HTERT RPE-1 (cell line): Measurements from ENCODE around the gene NDUFV3.
"Not testable (repeated sequence)": the region's sequence is repeated elsewhere in the genome, so short reads cannot be mapped to it uniquely, and the experiment has no call there.

Experiments
- in situ Hi-C: fragments of 300-500 bp; cut with MboI; formaldehyde crosslinking; loops from 4 replicates; pipeline ENCODE4 v1.14.3; 2020; ENCODE audit warnings: low sequenced_read_pairs

NDUFV3 gene

GRCh38 chr21:42883921-42884320, 9.2 kb upstream of the NDUFV3 start:
- in situ Hi-C loops = no loop called here

- in situ Hi-C loops = no loop called here
Measured at GRCh38 chr21:42887326-42887725, 5.8 kb upstream of the NDUFV3 start.

DNA sequence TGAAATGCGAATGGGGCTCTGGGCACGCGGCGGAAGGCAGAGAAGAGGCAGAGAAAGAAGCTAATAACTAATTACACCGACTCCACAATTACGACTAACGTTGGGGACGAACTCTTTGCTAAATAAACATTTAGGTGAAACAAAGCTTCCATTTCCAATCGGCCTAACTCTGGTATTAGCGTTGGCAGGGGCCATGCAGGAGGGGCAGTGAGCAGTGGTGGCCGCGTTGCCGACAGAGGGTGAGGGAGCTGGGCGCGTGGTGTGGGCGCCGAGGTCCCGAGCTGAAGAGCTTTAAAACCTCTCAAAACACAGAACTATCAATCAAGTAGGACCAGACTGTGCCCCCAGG, 553 bp upstream of the NDUFV3 start:
- in situ Hi-C loops = no loop called here

GRCh38 chr21:42900446-42900845, 7.3 kb downstream of the NDUFV3 start:
- in situ Hi-C loops = no loop called here

DNA sequence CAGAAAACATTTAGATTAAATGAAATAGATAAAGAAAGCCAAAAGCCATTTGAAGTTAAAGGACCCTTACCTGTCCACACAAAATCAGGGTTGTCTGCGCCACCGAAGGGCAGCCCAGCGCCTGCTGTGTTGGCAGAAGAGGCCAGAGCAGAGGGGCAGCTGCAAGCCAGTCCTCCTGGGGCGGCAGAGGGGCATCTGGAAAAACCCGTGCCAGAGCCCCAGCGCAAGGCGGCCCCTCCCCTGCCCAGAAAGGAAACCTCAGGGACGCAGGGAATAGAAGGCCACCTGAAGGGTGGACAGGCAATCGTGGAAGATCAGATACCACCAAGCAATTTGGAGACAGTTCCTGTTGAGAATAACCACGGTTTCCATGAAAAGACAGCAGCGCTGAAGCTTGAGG, 10.7 kb downstream of the NDUFV3 start:
- in situ Hi-C loops = no loop called here

GRCh38 chr21:42905195-42905594, 12.1 kb downstream of the NDUFV3 start:
- in situ Hi-C loops = no loop called here

DNA sequence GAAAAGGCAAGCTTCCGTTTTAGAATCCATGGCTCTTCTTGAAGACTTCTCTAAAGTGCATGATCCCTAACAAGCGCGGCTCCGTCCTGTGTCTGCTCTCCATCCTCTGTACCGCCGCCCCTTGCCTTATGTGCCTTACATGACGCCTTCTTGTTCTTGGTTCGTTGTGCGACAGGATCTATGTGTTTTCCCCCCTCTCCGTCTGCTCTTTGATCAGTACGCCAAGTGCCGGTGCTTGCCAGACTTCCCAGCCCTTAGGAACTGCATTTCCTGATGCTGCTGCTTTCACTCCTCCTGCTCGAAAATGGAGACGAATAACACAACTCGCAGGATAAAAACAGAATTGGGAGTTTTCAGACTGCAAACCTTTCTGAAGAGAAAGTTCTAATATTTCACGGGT, 13.1 kb downstream of the NDUFV3 start:
- in situ Hi-C loops = no loop called here

GRCh38 chr21:42908484-42908883, 15.4 kb downstream of the NDUFV3 start:
- in situ Hi-C loops = not testable (repeated sequence)

GRCh38 chr21:42911920-42912319, 18.8 kb downstream of the NDUFV3 start:
- in situ Hi-C loops = not testable (repeated sequence)

DNA sequence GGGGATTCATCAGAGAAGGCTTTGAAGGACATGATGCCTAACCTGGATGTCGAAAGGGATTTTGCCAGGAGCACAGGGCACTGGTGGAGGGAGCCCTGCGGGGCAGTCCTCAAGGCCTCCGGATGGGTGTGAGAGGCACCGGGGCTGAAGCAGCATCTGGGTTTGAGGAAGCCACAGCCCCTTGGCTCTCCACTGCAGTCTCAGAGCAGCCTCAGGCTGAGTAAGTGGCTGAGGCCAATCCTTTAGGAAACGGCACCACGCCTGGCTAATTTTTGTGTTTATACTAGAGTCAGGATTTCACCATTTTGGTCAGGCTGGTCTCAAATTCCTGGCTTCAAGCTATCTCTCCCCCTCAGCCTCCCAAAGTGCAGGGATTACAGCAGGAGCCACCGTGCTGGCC, 20.4 kb downstream of the NDUFV3 start:
- in situ Hi-C loops = no loop called here

- in situ Hi-C loops = no loop called here
Measured at GRCh38 chr21:42918291-42918690, 25.2 kb downstream of the NDUFV3 start.

GRCh38 chr21:42921927-42922326, 28.8 kb downstream of the NDUFV3 start:
- in situ Hi-C loops = no loop called here

GRCh38 chr21:42922918-42923317, 29.8 kb downstream of the NDUFV3 start:
- in situ Hi-C loops = no loop called here

DNA sequence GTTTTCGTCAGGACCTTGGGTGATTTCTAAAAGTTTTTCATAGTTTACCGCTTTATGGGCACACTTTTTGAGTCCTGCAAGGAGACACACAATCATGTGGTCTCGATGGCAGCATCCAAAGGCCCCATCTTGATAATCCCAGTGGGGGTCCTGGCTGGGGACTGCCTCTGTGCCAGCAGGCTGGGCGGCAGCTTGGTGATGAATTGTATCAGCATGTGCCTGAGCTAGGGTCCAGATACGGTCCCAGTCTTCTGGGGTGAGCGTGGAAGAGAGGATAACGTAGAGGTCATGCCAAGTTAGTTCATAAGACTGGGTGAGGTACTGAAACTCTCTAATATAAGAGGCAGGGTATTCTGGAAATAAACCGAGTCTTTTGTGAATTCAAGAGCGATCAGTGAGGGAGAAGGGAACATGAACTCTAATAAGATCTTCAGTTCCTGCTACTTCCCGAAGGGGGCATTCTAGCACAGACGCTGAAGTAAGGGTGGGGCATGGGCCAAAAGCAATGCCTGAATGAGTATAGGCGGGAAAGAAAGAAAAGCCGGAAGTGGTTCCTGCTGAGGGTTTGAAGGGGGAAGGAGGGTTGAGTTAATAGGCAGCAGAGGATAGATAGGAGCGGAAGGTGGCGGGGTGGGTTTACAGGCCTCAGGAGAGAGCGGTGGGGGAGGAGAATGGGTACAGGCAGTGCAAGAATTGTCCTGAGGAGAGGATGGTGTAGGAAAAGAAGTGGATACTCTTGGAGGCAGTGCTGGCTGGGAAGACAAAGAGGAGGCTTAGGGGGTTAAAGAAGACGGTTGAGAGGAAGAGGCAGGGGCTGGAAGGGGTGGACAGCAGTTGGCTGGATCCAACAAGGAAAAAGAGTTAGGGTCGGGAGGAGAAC, 30.7 kb downstream of the NDUFV3 start:
- in situ Hi-C loops = no loop called here

- in situ Hi-C loops = no loop called here
Measured at GRCh38 chr21:42924433-42924751, 31.3 kb downstream of the NDUFV3 start.

DNA sequence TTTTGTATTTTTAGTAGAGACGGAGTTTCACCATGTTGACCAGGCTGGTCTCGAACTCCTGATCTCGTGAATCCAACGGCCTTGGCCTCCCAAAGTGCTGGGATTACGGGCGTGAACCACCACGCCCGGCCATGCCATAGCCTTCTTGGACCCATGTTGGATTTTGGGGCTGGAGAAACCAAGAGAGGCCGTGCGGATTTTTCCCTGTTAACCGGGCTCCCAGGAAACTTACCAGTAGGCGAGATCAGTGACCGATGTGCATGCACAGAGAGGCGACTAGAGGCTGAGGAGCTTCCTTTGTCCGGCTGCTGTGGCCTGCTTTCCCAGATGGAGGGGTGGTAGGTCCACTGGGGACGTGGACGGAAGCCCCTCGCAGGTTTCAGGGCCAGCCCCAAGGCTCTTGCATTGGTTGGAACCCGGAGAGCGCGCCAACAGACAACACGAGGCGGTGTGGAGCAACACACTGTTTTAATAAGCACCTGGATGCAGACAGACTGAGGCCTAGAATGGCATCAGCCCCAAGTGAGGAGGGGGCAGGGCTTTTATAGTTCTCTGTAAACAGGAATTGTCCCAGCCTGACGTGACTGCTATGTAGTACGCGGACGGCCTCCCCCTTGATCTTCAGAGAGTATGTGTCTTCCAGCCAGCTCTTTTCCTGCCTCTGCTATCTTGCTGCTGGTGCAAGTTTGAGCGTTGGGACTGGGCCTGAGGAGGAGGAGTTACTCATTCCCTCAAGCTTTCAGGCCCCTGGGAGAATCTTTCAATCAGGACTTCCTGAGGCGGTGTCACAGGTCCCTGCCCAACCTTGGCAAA, 32.2 kb downstream of the NDUFV3 start, which contains the start of gene ERVH48-1:
TSS of gene ERVH48-1 (minus strand) at position 517 of the 813 bp plus-strand sequence. CDS start 6,624 bp downstream, outside the sequence.
- in situ Hi-C loops = no loop called here

- in situ Hi-C loops = not testable (repeated sequence)
Measured at GRCh38 chr21:42927474-42928200, 34.5 kb downstream of the NDUFV3 start.

GRCh38 chr21:42929969-42930368, 36.9 kb downstream of the NDUFV3 start:
- in situ Hi-C loops = no loop called here

DNA sequence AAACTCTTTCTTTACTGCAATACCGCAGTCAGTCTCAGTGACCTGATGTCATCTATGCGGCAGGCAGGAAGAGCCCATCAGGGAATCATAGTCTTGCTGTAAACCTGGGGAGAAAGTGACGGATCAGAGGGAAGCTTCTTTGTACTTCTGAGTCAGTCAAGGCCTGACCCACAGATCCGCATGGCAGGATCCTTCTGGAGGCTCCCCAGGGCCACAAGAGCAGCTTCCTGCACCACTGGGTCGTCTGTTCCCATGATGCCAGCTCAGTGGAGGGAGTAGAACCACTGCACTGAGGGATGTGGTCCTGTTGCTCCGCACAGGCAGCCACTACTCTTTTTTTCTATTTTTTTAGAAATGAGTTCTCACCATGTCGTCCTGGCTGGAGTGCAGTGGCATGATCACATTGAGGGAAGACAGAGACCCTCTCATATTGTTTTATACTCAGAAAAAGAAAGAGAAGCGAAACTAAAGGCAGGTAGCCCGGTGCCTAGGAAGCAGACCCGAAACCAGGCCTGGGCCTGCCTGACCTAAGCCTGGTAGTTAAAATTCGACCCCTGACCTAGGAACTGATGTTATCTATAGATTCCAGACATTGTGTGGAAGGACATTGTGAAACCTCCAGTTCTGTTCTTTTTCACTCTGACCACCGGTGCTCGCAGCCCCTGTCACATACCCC, 38.6 kb downstream of the NDUFV3 start:
- in situ Hi-C loops = no loop called here

DNA sequence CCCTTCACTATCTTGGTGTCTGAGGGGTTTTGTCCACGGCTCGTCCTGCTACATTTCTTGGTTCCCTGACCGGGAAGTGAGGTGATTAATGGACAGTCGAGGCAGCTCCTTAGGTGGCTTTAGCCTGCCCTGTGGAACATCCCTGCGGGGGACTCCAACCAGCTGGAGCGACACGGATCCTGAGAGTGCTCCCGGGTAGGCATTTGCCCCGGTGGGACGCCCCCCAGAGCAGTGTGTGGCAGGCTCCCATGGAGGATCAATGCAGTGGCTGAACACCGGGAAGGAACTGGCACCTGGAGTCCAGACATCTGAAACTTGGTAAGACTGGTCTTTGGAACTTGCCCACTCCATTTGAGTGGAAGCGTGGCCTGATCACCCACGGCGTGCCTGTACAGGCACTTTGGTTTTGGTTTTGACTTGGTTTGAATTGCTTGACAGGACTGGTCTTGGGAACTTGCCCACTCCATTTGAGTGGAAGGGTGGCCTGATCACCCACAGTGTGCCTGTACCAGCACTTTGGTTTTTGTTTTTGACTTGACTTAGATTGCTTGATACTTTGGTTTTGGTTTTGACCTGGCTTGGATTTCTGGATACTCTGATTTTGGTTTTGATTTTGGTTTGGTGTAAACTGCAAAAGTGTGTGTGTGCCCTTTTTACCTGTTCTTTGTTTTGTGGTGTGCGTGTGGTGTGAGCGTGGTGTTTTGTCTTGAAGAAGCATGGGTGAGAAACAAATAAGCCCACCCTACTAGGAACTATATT, 39.4 kb downstream of the NDUFV3 start:
- in situ Hi-C loops = not testable (repeated sequence)
